ENCODE data around the gene MRPL14. TPM values are rescaled to one million over a fixed set of nuclear protein-coding genes. Genes with fewer than 3 reads are reported as not detected.
A peak's percentile ranks its signal among the peaks of the same experiment; 100 is the strongest.

The MRPL14 gene
- total RNA-seq, 2 donors from 2014 or later: 36.5 to 49.9 TPM

DNA sequence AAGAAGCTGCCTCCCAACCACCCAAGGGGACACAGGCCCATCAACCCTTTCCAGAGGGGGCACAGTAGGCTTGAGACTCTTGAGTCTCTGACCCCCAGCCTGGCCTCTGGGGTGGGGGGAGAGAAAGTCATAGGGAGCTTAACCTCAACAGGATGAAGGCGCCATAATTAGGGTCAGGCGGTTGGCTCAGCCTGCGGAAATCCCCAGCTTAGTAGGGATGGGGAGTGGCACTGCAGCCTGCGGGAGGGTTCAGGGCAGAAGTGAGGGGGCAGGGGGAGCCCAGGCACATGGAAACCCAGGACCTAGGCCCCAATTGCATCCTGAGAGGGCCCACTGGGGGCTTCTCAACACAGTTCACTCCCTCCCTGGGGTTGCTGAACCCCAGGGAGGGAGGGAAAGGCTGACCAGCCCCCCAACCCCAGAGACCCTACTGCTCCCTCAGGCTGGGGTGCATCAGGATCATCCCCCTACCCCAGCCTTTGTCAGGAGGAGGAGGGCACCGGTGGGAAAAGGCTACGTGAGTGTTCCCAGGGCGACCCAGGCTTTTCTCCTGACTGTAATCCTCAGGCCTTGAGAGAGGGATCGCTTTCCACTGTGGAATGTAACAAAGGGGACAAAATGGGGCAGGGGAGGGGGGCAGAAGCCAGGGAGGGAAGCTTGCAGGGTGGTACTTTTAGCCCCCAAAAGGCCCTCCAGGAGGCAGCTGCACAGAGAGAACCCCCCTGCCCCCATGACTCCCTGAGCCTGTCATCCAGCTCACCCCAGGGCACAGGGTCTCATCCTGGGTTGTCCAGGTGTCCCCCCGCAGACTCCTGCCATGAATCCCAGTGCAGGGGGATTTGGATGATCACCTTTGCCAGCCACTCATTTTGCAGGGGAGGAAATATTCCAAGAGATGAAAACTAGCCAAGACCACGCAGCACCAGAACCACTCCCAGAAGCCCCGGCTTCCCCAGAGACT lies 46.4 kb downstream of the MRPL14 start:
- Mint-ChIP-seq H3K27ac (no peak overlapping the region), H3K4me3 (no peak overlapping the region), H3K36me3 (no peaks in the 10 kb centered on the region), H3K4me1 (ENCODE audit: low read depth in 2 of 2) (no peaks in the 10 kb centered on the region), H3K9me3 (no peaks in the 10 kb centered on the region), H3K27me3 (peaks cover 8% of the 10 kb centered on the region in 2 donors)
- ATAC-seq (no peak), DNase-seq (ENCODE audit: low spot score) (no peak)

DNA sequence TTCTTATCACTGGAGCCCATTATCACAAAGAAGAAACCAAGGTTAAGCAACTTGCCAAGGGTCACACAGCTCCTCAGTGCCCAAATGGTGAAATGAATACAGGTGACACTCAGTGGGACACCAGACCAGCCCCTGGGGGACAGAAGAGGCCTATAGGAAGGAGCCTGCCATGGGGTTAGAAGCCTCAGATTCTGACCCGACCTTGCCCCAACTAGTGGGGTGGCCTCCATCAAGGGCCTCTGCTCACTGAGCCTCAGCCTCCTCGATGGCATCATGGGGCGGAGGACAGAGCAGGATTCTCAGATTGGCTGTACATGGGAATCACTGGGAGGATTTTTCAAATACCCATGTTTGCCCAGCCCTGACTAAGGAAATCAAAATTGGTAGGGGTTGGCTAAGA lies 47.6 kb downstream of the MRPL14 start:
- ATAC-seq: no peak
- H3K27ac Mint-ChIP-seq: no peak overlapping the region
- peaks cover under 1 to 2% of the 10 kb centered on the region in 2 donors for H3K4me1 Mint-ChIP-seq (ENCODE audit: low read depth in 2 of 2)
- no peak for DNase-seq (ENCODE audit: low spot score)
- no peaks in the 10 kb centered on the region for H3K9me3 Mint-ChIP-seq
- H3K27me3 Mint-ChIP-seq: peaks cover 9 to 11% of the 10 kb centered on the region in 2 donors
- no peaks in the 10 kb centered on the region for H3K36me3 Mint-ChIP-seq
- H3K4me3 Mint-ChIP-seq: no peak overlapping the region

DNA sequence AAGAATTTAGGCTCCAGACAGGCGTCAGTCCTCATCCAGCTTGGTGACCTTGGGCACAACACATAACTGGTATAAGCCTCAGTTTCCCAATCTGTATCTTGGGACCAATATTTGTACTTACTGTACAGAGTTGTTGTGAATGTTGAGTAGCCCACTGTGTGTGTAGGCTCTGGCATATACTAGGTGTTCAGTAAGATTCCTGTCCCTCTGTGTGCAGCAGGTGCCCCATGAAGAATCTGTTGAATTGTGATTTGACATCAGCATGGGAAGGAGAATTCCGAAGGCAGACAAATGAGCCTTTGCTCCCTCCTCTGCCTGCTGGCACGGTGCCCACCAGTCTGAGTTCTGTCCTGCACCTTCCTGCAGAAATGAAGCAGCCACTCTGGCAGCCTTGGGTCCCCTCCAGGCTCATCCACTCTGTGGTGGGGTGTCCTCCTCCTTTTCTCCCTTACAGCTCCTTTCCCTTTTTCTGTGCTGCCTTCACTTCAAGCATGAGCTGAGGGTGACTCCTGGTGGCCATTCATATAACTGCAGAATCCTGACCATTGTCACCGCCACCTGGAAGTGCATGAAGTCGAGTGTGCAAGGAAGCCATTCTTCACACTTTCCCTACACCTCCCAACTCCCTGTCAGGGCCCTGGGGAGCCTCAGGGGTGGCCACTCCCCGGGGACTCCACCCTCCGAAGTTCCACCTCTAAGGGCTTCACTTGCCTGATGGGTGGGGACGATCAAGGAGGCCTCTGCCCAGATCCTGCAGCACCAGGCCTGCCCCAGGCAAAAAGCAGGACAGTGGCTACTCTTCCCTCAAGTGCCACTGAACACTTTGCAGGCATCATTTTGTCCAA lies 48.2 kb downstream of the MRPL14 start:
- peak; percentile 77 for DNase-seq (ENCODE audit: low spot score)
- Mint-ChIP-seq H3K27me3 (peaks cover 12 to 16% of the 10 kb centered on the region in 2 donors), H3K4me3 (no peak overlapping the region), H3K9me3 (no peaks in the 10 kb centered on the region), H3K4me1 (ENCODE audit: low read depth in 2 of 2) (peaks cover 5 to 8% of the 10 kb centered on the region in 2 donors), H3K36me3 (no peaks in the 10 kb centered on the region), H3K27ac (no peak overlapping the region)
- ATAC-seq: peak; percentile 53 to 66

DNA sequence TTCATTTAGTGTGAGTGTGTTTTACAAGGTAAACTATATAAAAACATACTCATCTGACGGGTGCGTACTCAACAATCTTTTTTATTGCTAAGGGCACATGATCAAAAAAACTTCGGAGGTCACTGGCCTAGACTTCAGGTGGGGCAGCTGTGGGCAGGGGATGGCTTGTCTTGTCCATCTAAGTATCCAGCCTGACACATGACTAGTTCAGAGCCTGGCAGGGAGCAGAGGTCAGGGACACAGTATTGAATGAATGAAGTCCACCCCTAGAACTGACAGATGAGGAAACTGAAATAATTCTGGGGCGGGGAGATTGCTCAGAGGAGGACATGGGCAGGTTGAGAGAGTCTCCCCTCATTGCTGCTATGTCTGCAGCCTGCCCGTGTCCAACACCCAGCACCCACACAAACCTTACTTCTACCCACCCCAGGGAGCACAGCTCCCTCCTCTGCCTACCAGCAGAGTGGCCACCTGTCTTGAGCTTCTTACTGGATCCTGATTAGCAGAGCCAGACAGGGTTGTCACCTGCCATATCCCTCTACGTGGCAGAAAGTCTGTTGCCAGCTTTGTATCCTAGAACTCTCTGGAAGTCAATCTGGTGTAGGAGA lies 48.9 kb downstream of the MRPL14 start:
- Mint-ChIP-seq H3K27me3 (peaks cover 12 to 16% of the 10 kb centered on the region in 2 donors), H3K9me3 (no peaks in the 10 kb centered on the region), H3K36me3 (no peaks in the 10 kb centered on the region), H3K27ac (no peak overlapping the region), H3K4me3 (no peak overlapping the region), H3K4me1 (ENCODE audit: low read depth in 2 of 2) (peaks cover 10 to 13% of the 10 kb centered on the region in 2 donors)
- ATAC-seq (no peak), DNase-seq (ENCODE audit: low spot score) (no peak)

DNA sequence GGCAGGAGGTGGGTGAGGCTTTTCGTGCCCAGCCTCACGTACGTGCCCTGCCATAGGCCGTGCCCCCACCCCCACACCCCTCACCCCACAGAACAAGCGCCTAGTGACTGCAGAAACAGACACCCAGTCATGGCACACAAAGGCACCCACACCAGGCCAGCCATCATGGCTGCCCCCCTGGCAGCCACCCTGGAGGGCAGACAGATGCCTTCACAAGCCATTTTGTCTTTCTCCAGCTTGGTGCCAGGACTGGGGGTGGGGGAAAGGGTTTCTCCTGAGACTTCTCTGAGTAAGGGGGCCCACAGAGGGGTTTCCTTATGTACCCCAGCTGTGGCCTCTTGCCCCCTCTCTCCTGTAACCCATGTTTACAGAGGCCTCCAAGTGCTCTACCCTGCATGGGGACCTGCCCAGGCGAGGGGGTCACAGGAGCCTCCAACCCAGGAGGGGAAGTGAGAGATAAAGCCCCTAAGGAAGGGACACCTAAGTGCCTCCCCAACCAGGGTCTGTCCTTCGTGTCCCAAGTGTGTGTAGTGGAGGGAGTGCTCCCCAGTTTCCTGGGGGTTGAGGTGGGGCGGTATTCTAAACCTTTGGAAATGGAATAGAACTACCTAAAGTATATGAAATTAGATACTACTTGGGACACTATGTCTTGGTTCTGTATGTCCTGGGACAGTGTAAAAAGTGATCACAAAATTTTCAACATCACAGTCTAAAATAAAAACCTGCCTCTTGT lies 49.9 kb downstream of the MRPL14 start:
- DNase-seq (ENCODE audit: low spot score): no peak
- Mint-ChIP-seq H3K9me3 (no peaks in the 10 kb centered on the region), H3K36me3 (no peaks in the 10 kb centered on the region), H3K27ac (no peak overlapping the region), H3K4me1 (ENCODE audit: low read depth in 2 of 2) (peaks cover 13% of the 10 kb centered on the region in 2 donors), H3K4me3 (no peak overlapping the region), H3K27me3 (peaks cover 12 to 16% of the 10 kb centered on the region in 2 donors)
- ATAC-seq: no peak

DNA sequence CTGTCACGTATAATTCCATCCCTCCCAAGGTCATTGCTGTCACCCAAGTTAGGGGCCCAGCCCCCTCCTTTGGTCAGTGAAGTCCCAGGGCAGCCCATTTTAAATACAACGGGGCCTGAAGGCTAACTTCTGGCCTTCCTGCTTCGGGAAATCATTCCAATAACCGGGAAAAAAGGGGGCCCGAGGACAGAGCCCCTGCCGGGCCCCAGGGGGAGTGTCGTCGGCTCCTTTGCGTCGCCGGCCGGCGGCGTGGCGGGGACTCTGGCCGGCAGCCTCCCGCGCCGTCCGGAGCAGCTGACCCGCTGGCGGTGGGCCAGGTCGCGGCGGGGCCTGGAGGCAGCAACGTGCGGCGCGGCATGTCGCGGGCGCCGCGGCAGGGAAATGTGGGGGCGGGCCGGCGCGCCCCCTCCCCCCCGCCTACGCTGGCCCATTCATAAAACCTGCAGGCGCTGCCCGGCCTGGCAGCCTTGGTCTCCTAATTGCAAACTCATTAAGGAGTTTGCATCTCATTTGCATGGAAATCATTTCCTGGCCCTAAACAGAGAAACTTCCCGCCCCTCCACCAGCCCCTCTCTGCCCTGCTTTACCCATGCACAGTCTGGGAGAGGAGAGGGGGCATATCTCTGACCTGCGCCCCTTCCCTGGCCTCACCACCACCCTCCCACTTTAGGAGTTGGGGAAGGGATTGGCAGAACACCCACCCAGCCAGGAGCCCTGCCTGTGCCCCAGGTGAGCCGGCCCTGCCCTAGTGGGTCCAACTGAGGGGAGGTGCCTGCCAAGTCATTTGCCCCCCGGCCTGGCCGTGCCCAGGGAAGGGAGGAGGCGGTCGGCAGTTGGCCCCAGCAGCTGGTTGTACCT lies 50.7 kb downstream of the MRPL14 start:
- Mint-ChIP-seq H3K9me3 (no peaks in the 10 kb centered on the region), H3K27me3 (peaks cover 12 to 17% of the 10 kb centered on the region in 2 donors), H3K27ac (no peak overlapping the region), H3K4me1 (ENCODE audit: low read depth in 2 of 2) (peaks cover 13 to 16% of the 10 kb centered on the region in 2 donors), H3K36me3 (no peaks in the 10 kb centered on the region), H3K4me3 (no peak overlapping the region)
- no peak for DNase-seq (ENCODE audit: low spot score)
- ATAC-seq: no peak

DNA sequence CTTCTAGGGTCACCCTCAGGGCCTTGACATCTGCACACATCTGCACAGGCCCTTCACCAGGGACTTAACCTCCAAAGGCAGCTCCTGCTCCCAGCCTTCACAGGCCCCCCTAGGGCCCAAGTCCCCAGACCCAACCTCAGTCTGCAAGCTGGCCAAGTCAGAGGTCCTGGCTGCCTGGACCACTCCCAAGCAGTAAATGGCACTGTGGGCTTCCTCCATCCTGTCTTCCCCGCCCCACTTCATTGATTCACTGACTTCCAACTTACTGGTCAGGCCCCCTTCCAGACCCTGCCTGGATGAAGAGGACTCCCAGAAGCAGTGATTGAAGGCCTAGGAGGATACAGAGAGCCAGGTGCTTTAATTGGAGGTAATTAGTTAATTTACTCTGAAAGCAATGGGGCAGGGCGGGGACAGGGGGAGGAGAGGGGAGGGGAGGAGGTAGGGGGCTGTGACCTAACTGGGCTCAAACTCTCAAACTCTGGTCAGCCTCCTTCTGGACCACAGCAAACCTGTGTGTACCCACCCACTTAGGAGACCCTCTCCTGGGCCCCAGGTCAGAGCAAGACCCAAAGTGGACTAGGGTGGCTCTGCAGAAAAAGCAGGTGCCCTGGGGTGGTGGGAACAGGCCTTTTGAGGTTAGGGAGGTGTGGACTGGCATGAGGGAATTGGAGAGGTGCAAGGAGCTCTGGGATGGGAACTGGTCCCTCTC lies 51.5 kb downstream of the MRPL14 start:
- Mint-ChIP-seq H3K36me3 (no peaks in the 10 kb centered on the region), H3K4me1 (ENCODE audit: low read depth in 2 of 2) (peaks cover 13 to 16% of the 10 kb centered on the region in 2 donors), H3K4me3 (no peak overlapping the region), H3K27ac (no peak overlapping the region), H3K27me3 (peaks cover 17 to 25% of the 10 kb centered on the region in 2 donors), H3K9me3 (no peaks in the 10 kb centered on the region)
- no peak for ATAC-seq
- DNase-seq (ENCODE audit: low spot score): no peak

DNA sequence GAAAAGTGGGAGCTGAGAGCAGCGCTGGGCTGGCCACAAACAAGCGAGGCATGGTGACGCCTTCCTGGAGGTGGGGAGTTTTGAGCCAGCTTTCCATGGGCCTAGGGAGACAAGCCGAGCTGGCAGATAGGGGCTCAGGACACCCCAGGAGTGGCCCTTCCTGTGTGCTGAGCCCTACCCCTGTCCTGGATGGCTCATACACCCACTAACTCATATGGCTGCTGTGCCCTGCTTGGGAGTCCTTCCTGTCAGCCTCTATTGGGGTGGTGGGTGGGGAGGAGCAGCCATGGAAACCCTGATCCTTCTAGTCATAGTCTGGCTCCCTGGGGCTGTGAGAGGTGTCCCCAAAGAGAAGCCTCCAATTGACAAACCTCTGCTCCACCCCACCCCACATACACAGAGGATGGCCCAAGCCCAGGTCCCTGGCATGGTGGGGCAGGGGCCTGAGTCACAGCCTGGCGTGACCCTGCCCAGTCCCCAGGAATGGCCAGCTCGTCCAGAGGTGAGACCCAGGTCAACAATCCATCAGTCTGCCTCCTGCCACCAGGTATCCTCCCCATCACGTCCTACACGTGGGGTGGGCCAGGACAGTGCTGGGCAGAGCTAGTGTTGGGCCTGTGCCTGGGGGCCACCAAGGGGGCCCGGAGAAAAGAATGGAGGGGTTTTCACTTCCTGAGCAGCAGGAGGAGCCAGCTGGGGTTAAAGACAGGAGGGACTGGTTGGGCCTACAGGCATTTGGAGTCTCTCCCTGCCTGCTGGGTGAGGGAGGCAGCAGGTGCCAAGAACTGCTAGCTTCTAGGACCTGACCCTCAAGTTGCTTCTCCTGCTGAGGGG lies 52.2 kb downstream of the MRPL14 start:
- Mint-ChIP-seq H3K27ac (peak overlapping the region; percentile 37 to 89), H3K9me3 (no peaks in the 10 kb centered on the region), H3K36me3 (no peaks in the 10 kb centered on the region), H3K4me3 (peak overlapping the region; percentile 85), H3K4me1 (ENCODE audit: low read depth in 2 of 2) (peaks cover 13 to 16% of the 10 kb centered on the region in 2 donors), H3K27me3 (peaks cover 17 to 25% of the 10 kb centered on the region in 2 donors)
- no peak for DNase-seq (ENCODE audit: low spot score)
- no peak for ATAC-seq

DNA sequence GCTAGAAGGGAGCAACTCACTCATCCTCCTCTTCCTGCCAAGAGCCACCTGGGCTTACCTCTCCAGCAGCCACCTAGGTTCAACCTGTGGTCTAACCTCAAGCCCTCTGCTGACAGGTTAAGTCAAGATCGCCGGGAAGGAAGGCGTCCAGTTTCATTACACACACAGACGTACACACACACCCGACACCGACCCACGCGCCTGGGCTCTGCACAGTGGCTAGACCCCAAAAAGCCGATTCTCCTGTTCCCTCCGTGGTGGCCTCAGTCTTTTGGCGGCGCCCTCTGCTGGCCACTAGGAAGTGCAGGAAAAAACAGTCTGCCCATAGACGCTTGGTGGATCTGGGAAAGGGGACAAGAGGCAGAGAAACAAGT lies 52.8 kb downstream of the MRPL14 start:
- DNase-seq (ENCODE audit: low spot score): peak; percentile 81
- peaks cover 17 to 24% of the 10 kb centered on the region in 2 donors for H3K27me3 Mint-ChIP-seq

DNA sequence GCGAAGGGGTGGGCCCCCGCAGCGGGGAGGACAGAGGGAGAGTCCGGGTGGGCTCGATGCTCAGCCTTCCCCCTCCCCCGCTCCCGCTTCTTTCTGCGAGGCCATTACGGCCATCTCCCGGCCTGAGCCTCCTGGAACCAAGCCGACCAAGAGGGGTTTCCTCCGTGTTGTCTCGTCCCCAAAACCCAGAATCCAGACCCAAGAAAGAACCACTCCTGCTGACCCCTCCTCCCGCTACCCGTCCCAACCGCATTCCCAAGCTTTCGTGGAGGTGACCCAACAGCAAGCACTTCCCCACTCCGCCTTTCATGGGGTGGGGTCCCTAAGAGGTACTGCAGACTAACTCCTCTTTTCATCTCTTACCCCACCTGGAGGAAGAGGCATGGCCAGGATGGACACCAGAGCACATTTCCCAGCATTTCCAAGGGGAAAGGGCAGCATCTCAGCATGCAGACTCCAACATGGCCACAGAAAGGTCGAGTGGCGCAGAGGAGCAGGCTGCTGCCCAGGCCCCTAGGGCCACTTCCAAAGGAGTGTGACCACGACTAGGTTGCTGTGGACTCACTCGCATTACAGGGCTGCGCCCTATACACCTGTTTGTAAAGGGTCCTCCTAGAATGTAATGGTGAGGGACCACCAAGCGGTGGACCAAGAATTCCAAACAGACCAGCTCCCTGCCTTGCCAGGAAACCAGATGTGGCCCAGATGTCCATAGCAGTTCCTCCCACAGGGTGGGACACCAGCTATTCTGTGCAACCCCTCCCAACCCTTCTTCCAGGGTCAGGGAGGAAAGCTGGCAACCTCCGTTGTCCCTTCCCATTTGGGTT lies 53.4 kb downstream of the MRPL14 start:
- Mint-ChIP-seq H3K4me3 (peak overlapping the region; percentile 85), H3K9me3 (no peaks in the 10 kb centered on the region), H3K4me1 (ENCODE audit: low read depth in 2 of 2) (peaks cover 13 to 16% of the 10 kb centered on the region in 2 donors), H3K36me3 (no peaks in the 10 kb centered on the region), H3K27ac (peak overlapping the region; percentile 37 to 89), H3K27me3 (peaks cover 14 to 18% of the 10 kb centered on the region in 2 donors)
- ATAC-seq: peak; percentile 1 to 58
- DNase-seq (ENCODE audit: low spot score): no peak

More for the DNA sequence above, 52.8 kb downstream of the MRPL14 start:
- Mint-ChIP-seq H3K4me3 (peak overlapping the region; percentile 85), H3K36me3 (no peaks in the 10 kb centered on the region), H3K27ac (peak overlapping the region; percentile 37 to 89), H3K9me3 (no peaks in the 10 kb centered on the region), H3K4me1 (ENCODE audit: low read depth in 2 of 2) (peaks cover 13 to 16% of the 10 kb centered on the region in 2 donors)
- ATAC-seq: peak; percentile 57 to 69
